Cardiac muscle cell (in vitro differentiated cells and primary cell): ENCODE data around the gene TIMM21. TPM values are rescaled to one million over a fixed set of nuclear protein-coding genes. Genes with fewer than 3 reads are reported as not detected.
A peak's percentile ranks its signal among the peaks of the same experiment; 100 is the strongest.

ENCODE experiments used
- DNase-seq, 2 donors: peaks; one replicate each; pipeline versions ENCODE4 v3.0.0 to v3.0.0-alpha.2; 2010 to 2017; ENCODE audit warnings: low read depth in 1 of 2, low spot score in 1 of 2
- H3K27ac ChIP-seq: fragments of 200-600 bp; sonication (generic); 2 replicates; pipeline ENCODE4 v1.5.1; 2016
- H3K27me3 ChIP-seq: fragments of 200-600 bp; sonication (generic); 2 replicates; pipeline ENCODE4 v1.6.0; 2016; ENCODE audit warnings: control low read depth
- H3K36me3 ChIP-seq: fragments of 200-600 bp; sonication (generic); 2 replicates; pipeline ENCODE4 v1.5.1; 2016; ENCODE audit warnings: control low read depth
- H3K4me1 ChIP-seq: fragments of 200-600 bp; sonication (generic); 2 replicates; pipeline ENCODE4 v1.8.1; 2017; ENCODE audit warnings: low read depth, mild to moderate bottlenecking, mixed run types
- H3K4me3 ChIP-seq: fragments of 200-600 bp; sonication (generic); 2 replicates; pipeline ENCODE4 v1.5.1; 2016; ENCODE audit warnings: mild to moderate bottlenecking
- H3K9me3 ChIP-seq: fragments of 200-600 bp; sonication (generic); 2 replicates; pipeline ENCODE4 v1.5.1; 2017; ENCODE audit warnings: low read depth, mild to moderate bottlenecking, control low read depth
- CTCF ChIP-seq: IDR thresholded peaks from 2 replicates; pipeline ENCODE4 v1.5.1; 2012; ENCODE audit warnings: low read depth, mild to moderate bottlenecking, low read length
- polyA plus RNA-seq: library from polyadenylated mRNA; unstranded; fragments of >200 nt; fragmentation: Nextera tagmentation; extraction: Ambion mirVana; gene quantifications from 2 replicates; pipeline ENCODE4 v1.2.1, GENCODE V29; 2016
- total RNA-seq: library from RNA; depleted of rRNA; stranded (reverse); fragments of >200 nt; gene quantifications from 2 replicates; pipeline ENCODE4 v1.2.3, GENCODE V29; 2016

Gene TIMM21
- total and polyA plus RNA-seq, 2 experiments from 2014 or later = 30.9 to 147 TPM

- DNase-seq = no peak
- H3K4me1 ChIP-seq = peaks cover 12% of the 10 kb centered on the region
- H3K4me3 ChIP-seq = no peak overlapping the region
- no peak overlapping the region for H3K27ac ChIP-seq
- no peaks in the 10 kb centered on the region for H3K9me3 ChIP-seq
- H3K27me3 ChIP-seq = no peaks in the 10 kb centered on the region
- H3K36me3 ChIP-seq = peaks cover 29% of the 10 kb centered on the region
- no peak for TF ChIP-seq CTCF
Observed at GRCh38 chr18:74153793-74154192, 5.5 kb downstream of the TIMM21 start.

- H3K9me3 ChIP-seq = no peaks in the 10 kb centered on the region
- H3K4me3 ChIP-seq = no peak overlapping the region
- H3K27me3 ChIP-seq = no peaks in the 10 kb centered on the region
- peaks cover 34% of the 10 kb centered on the region for H3K36me3 ChIP-seq
- H3K27ac ChIP-seq = peak overlapping the region; percentile 63
- no peak for TF ChIP-seq CTCF
- peak in 1 of 2 donors; percentile 9 for DNase-seq
- peaks cover 4% of the 10 kb centered on the region for H3K4me1 ChIP-seq
Observed at GRCh38 chr18:74154716-74155115, 6.4 kb downstream of the TIMM21 start.

DNA sequence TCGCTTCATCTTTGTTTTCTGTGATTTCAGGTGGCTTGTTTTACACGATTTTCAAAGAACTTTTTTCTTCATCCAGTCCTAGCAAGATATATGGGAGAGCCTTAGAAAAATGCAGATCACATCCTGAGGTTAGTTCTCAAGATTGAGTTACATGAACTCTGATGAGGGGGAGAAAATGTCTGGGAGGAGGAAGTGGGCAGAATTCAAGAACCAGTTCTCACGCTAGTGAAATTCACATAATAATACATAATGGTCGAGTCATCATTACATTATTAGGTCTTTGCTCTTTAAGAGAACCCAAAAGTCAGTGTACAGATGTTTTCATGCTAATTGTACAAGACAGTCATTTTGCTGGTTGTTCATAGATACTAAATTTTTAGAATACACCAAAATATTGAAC is 7.0 kb downstream of the TIMM21 start:
- H3K4me1 ChIP-seq = no peaks in the 10 kb centered on the region
- no peak overlapping the region for H3K4me3 ChIP-seq
- no peaks in the 10 kb centered on the region for H3K27me3 ChIP-seq
- no peak for TF ChIP-seq CTCF
- H3K36me3 ChIP-seq = peaks cover 36% of the 10 kb centered on the region
- H3K27ac ChIP-seq = peak overlapping the region; percentile 63
- H3K9me3 ChIP-seq = no peaks in the 10 kb centered on the region
- DNase-seq = no peak

DNA sequence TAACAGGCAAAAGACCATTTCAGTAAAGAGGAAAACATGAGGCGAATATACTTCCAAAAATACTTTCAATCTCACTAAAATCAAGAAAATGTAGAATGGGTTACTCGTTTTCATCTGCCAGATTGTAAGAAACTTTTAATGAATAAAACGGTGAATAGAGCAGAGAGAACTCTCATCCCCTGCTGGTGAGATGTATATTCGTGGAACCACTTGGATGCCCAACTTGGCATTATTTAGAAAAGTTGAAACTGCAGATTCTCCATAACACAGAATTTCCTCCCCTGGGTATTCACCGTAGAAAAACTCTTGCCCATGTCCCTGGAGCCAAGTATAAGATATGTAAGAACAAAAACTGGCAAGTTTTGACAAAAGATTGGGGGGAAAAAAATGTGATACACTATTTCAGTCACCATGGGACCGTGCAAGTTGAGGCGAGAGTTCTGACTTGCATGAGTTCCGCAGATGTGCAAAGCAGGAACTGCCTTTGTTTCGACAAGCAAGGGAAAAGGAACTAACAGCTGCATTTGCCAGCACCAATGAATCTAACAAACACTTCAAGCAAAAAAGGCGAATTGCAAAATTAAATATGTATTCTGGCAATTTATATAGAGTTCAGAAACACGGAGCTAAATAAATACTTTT is 14.8 kb downstream of the TIMM21 start:
- no peaks in the 10 kb centered on the region for H3K4me1 ChIP-seq
- H3K36me3 ChIP-seq = peaks cover 16% of the 10 kb centered on the region
- H3K9me3 ChIP-seq = no peaks in the 10 kb centered on the region
- no peak overlapping the region for H3K4me3 ChIP-seq
- no peak for DNase-seq
- H3K27ac ChIP-seq = no peak overlapping the region
- no peak for TF ChIP-seq CTCF
- H3K27me3 ChIP-seq = no peaks in the 10 kb centered on the region

DNA sequence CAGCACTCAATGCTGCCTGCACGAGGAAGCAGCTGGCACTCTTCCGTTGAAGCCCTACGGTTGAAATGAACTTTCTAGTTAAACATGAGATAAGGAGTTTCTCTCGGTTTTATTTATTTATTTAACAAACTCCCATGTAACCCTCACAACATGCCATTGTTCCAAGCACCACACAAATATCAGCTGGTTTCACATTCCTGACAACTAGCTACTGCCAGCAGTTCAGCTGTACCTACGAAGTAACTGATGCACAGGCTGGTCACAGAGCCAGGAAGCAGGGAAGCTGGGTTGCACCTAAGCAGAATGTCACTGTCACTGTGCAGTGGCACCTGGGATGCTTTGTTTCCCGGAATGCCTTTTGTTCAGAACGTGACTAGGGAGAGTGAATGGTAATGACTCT is 18.1 kb downstream of the TIMM21 start:
- H3K27me3 ChIP-seq = no peaks in the 10 kb centered on the region
- no peaks in the 10 kb centered on the region for H3K4me1 ChIP-seq
- H3K4me3 ChIP-seq = no peak overlapping the region
- no peak overlapping the region for H3K27ac ChIP-seq
- H3K9me3 ChIP-seq = no peaks in the 10 kb centered on the region
- no peak for DNase-seq
- H3K36me3 ChIP-seq = no peaks in the 10 kb centered on the region
- no peak for TF ChIP-seq CTCF
